ENCODE measurements around the gene IL3RA. TPM values are rescaled to one million over a fixed set of nuclear protein-coding genes. Genes with fewer than 3 reads are reported as not detected.
"Not testable (repeated sequence)": the region's sequence is repeated elsewhere in the genome, so short reads cannot be mapped to it uniquely, and the experiment has no call there.

The IL3RA gene
- polyA plus RNA-seq, 3 donors, result 8.6 to 13.1 (median 11.0) TPM

- DNase-seq (ENCODE audit: low read depth in 3 of 3, low spot score in 2 of 3), result no peak
These were observed 83.2 kb downstream of the IL3RA start for GRCh38 chrX:1419545-1420355.

GRCh38 chrX:1420371-1420770 lies 83.8 kb downstream of the IL3RA start:
- no peak for DNase-seq (ENCODE audit: low read depth in 3 of 3, low spot score in 2 of 3)

- DNase-seq (ENCODE audit: low read depth in 3 of 3, low spot score in 2 of 3), result no peak
These were observed 85.0 kb downstream of the IL3RA start for GRCh38 chrX:1421433-1422134.

GRCh38 chrX:1422135-1422465 lies 85.5 kb downstream of the IL3RA start:
- no peak for DNase-seq (ENCODE audit: low read depth in 3 of 3, low spot score in 2 of 3)

- no peak for DNase-seq (ENCODE audit: low read depth in 3 of 3, low spot score in 2 of 3)
These were observed 86.6 kb downstream of the IL3RA start for GRCh38 chrX:1423215-1423614.

GRCh38 chrX:1424147-1424851 lies 87.7 kb downstream of the IL3RA start:
- DNase-seq (ENCODE audit: low read depth in 3 of 3, low spot score in 2 of 3), result no peak

- no peak for DNase-seq (ENCODE audit: low read depth in 3 of 3, low spot score in 2 of 3)
These were observed 88.8 kb downstream of the IL3RA start for GRCh38 chrX:1425381-1425780.

GRCh38 chrX:1426321-1426720 lies 89.7 kb downstream of the IL3RA start:
- not testable (repeated sequence) for DNase-seq (ENCODE audit: low read depth in 3 of 3, low spot score in 2 of 3)

- DNase-seq (ENCODE audit: low read depth in 3 of 3, low spot score in 2 of 3), result no peak
These were observed 91.2 kb downstream of the IL3RA start for GRCh38 chrX:1427756-1428155.

GRCh38 chrX:1430451-1430850 lies 93.9 kb downstream of the IL3RA start:
- no peak for DNase-seq (ENCODE audit: low read depth in 3 of 3, low spot score in 2 of 3)

Other genes starting within 250 kb of the IL3RA start
- not detected for gene CRLF2, start 124.1 kb upstream of the IL3RA start, polyA plus RNA-seq (ENCODE audit: insufficient read length in 3 of 3)
- gene CSF2RA, start 68.0 kb upstream of the IL3RA start, polyA plus RNA-seq (ENCODE audit: insufficient read length in 3 of 3), result 1 to 10 TPM; 2.9 to 3.5 (median 3.2) TPM
- 100 to 1,000 TPM; 424 to 571 (median 538) TPM for gene SLC25A6, start 55.3 kb downstream of the IL3RA start, polyA plus RNA-seq (ENCODE audit: insufficient read length in 3 of 3)
- gene ASMTL, start 116.1 kb downstream of the IL3RA start, polyA plus RNA-seq (ENCODE audit: insufficient read length in 3 of 3), result 10 to 100 TPM; 33.2 to 42.1 (median 37.6) TPM
- 1 to 10 TPM in 2 of 3 donors, under 1 TPM in 1; 0.96 to 1.5 (median 1.5) TPM for gene P2RY8, start 200.4 kb downstream of the IL3RA start, polyA plus RNA-seq (ENCODE audit: insufficient read length in 3 of 3)

Data from right renal cortex interstitium (tissue), 3 donors.